ENCODE data around the gene FARP1. TPM values are rescaled to one million over a fixed set of nuclear protein-coding genes. Genes with fewer than 3 reads are reported as not detected.

The FARP1 gene
- total RNA-seq, 1 experiment from 2014 or later: 2.6 TPM

- DNase-seq (ENCODE audit: extremely low read depth, low read depth): no peak
Observed at GRCh38 chr13:98377635-98378378, 234.9 kb downstream of the FARP1 start.

- DNase-seq (ENCODE audit: extremely low read depth, low read depth): no peak
Observed at GRCh38 chr13:98384739-98385138, 241.8 kb downstream of the FARP1 start.

GRCh38 chr13:98385606-98386005 is 242.7 kb downstream of the FARP1 start:
- DNase-seq (ENCODE audit: extremely low read depth, low read depth): no peak

- no peak for DNase-seq (ENCODE audit: extremely low read depth, low read depth)
Observed at GRCh38 chr13:98386637-98387036, 243.7 kb downstream of the FARP1 start.

GRCh38 chr13:98389319-98389718 is 246.4 kb downstream of the FARP1 start:
- DNase-seq (ENCODE audit: extremely low read depth, low read depth): no peak

GRCh38 chr13:98390086-98390715 is 247.3 kb downstream of the FARP1 start:
- no peak for DNase-seq (ENCODE audit: extremely low read depth, low read depth)

GRCh38 chr13:98393873-98394272 is 251.0 kb downstream of the FARP1 start:
- DNase-seq (ENCODE audit: extremely low read depth, low read depth): no peak

- DNase-seq (ENCODE audit: extremely low read depth, low read depth): no peak
Observed at GRCh38 chr13:98394820-98395510, 252.1 kb downstream of the FARP1 start.

GRCh38 chr13:98396071-98396710 is 253.3 kb downstream of the FARP1 start:
- no peak for DNase-seq (ENCODE audit: extremely low read depth, low read depth)

GRCh38 chr13:98397221-98397620 is 254.3 kb downstream of the FARP1 start:
- DNase-seq (ENCODE audit: extremely low read depth, low read depth): no peak

GRCh38 chr13:98397861-98398260 is 255.0 kb downstream of the FARP1 start:
- no peak for DNase-seq (ENCODE audit: extremely low read depth, low read depth)

GRCh38 chr13:98398581-98398980 is 255.7 kb downstream of the FARP1 start:
- no peak for DNase-seq (ENCODE audit: extremely low read depth, low read depth)

- no peak for DNase-seq (ENCODE audit: extremely low read depth, low read depth)
Observed at GRCh38 chr13:98399756-98400155, 256.9 kb downstream of the FARP1 start.

- no peak for DNase-seq (ENCODE audit: extremely low read depth, low read depth)
Observed at GRCh38 chr13:98401934-98402333, 259.0 kb downstream of the FARP1 start.

GRCh38 chr13:98403076-98403475 is 260.2 kb downstream of the FARP1 start:
- no peak for DNase-seq (ENCODE audit: extremely low read depth, low read depth)

GRCh38 chr13:98405107-98405571 is 262.2 kb downstream of the FARP1 start:
- no peak for DNase-seq (ENCODE audit: extremely low read depth, low read depth)

- no peak for DNase-seq (ENCODE audit: extremely low read depth, low read depth)
Observed at GRCh38 chr13:98405690-98406344, 262.9 kb downstream of the FARP1 start.

- no peak for DNase-seq (ENCODE audit: extremely low read depth, low read depth)
Observed at GRCh38 chr13:98406427-98406826, 263.5 kb downstream of the FARP1 start.

- no peak for DNase-seq (ENCODE audit: extremely low read depth, low read depth)
Observed at GRCh38 chr13:98406971-98407370, 264.1 kb downstream of the FARP1 start.

GRCh38 chr13:98407575-98407974 is 264.7 kb downstream of the FARP1 start:
- no peak for DNase-seq (ENCODE audit: extremely low read depth, low read depth)

GRCh38 chr13:98409281-98409680 is 266.4 kb downstream of the FARP1 start:
- no peak for DNase-seq (ENCODE audit: extremely low read depth, low read depth)
